Testis (tissue), 2 donors: ENCODE data around the gene PTGR2.
A peak's percentile ranks its signal among the peaks of the same experiment; 100 is the strongest.

Experiments used
- POLR2A ChIP-seq: fragments of 450-650 bp; IDR thresholded peaks from one replicate; pipeline ENCODE4 v1.6.1; 2017; ENCODE audit warnings: antibody characterized with exemption, mild to moderate bottlenecking, moderate library complexity
- TF ChIP-seq, protein P1 (sequence below), 3 experiments: fragments of 450-650 bp in 2 of 3; fragments of 200-600 bp in 1 of 3; sonication (generic) in 1 of 3; IDR thresholded peaks; one replicate each; pipeline ENCODE4 v1.5.1; 2016 to 2019; ENCODE audit warnings: antibody characterized with exemption in 3 of 3, mild to moderate bottlenecking in 2 of 3, moderate library complexity in 1 of 3

DNA sequence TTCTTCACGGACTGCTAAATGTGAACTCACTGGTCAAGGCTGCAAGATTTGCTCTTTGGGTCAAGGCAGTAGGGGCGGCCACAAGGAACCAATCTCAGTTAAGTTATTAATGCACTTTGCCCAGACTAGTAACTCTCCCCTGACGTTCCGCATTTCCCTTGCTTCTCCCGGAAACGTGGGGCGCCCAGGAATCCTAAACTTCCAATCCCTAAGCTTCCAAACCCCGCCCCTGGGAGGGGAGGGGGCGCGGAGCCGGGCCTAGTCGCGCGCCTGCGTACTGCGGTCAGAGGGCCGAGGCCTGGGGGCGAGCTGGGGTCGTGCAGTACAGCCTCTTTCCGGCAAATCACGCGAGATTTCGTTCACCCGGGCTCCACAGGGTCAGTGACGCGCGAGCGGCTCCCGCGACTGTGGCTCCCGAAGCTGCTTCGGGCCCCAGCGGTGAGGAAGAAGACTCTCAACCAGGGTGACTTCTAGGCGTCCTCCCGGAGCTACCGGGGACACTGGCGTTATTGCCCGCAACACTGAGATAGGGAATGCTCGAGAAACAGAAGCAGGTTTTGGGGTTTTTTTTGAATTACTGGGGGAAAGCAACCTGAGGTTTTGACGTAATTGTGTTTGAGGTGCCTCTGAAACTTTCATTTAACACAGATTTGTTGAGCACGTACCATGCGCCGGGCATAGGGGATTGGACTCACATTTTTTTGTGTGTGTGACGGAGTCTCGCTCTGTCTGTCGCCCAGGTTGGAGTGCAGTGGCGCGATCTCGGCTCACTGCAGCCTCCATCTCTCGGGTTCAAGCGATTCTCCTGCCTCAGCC is at the start of gene PTGR2:
- TF ChIP-seq, protein P1, sequence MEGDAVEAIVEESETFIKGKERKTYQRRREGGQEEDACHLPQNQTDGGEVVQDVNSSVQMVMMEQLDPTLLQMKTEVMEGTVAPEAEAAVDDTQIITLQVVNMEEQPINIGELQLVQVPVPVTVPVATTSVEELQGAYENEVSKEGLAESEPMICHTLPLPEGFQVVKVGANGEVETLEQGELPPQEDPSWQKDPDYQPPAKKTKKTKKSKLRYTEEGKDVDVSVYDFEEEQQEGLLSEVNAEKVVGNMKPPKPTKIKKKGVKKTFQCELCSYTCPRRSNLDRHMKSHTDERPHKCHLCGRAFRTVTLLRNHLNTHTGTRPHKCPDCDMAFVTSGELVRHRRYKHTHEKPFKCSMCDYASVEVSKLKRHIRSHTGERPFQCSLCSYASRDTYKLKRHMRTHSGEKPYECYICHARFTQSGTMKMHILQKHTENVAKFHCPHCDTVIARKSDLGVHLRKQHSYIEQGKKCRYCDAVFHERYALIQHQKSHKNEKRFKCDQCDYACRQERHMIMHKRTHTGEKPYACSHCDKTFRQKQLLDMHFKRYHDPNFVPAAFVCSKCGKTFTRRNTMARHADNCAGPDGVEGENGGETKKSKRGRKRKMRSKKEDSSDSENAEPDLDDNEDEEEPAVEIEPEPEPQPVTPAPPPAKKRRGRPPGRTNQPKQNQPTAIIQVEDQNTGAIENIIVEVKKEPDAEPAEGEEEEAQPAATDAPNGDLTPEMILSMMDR (IDR thresholded peaks at IDR 0.05): peak in 1 of 3 experiments; percentile 32
- TF ChIP-seq POLR2A: peak; percentile 37
